ENCODE measurements around the gene WNT10A.
"Not testable (repeated sequence)": the region's sequence is repeated elsewhere in the genome, so short reads cannot be mapped to it uniquely, and the experiment has no call there.

WNT10A gene

DNA sequence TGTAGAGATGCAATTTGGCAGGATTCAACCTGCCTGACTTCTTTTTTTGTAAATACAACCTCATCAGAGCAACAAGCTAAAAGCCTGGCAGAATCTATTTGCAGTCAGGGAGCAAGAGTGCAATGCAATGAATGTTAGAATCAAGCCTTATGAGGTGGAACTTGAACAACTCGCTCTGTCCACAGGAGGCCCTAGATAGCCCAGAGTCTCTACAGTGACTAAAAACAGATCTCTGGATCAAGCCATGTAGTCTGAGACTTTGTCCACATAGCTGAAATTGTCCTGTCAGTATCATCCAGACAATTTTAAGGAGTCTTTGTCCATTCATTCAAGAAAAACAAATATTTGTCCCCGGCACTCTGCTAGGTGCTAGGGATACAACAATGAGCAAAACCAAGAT, 46.8 kb downstream of the WNT10A start:
- TF ChIP-seq CTCF (IDR thresholded peaks at IDR 0.05; ENCODE audit: low read depth, low read length) = no peak
- DNase-seq (ENCODE audit: extremely low read depth, low read depth) = no peak

- no peak for DNase-seq (ENCODE audit: extremely low read depth, low read depth)
- no peak for TF ChIP-seq CTCF (IDR thresholded peaks at IDR 0.05; ENCODE audit: low read depth, low read length)
Measured at GRCh38 chr2:218927876-218928275, 47.2 kb downstream of the WNT10A start.

DNA sequence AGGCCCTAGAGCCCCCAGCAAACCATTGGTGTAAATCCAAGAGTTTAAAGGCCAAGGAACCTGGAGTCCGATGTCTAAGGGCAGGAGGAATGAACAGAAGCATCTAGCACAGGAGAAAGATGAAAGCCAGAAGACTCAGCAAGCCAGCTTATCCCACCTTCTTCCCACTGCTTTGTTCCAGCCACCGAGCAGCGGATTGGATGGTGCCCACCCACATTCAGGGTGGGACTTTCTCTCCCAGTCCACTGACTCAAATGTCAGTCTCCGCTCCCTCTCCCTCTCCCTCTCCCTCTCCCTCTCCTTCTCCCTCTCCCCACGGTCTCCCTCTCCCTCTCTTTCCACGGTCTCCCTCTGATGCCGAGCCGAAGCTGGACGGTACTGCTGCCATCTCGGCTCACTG, 49.8 kb downstream of the WNT10A start:
- DNase-seq (ENCODE audit: extremely low read depth, low read depth) = not testable (repeated sequence)

- DNase-seq (ENCODE audit: extremely low read depth, low read depth) = not testable (repeated sequence)
Measured at GRCh38 chr2:218931751-218932150, 51.1 kb downstream of the WNT10A start.

Measured in AG09319 (cell line).